ENCODE measurements around the gene TUBA4A. TPM values are rescaled to one million over a fixed set of nuclear protein-coding genes. Genes with fewer than 3 reads are reported as not detected.

The TUBA4A gene
- 9.1 and 9.8 TPM in 2 replicates for total RNA-seq (ENCODE audit: low replicate concordance)

GRCh38 chr2:219253753-219254589 lies at the start of gene TUBA4A:
Gene TUBA4A (minus strand): TSS chr2:219253918. CDS start chr2:219253858, 60 bp downstream.

GRCh38 chr2:219279151-219279915 lies 25.6 kb upstream of the TUBA4A start, which contains the start of gene DNAJB2:
Gene DNAJB2 (plus strand): TSS chr2:219279366. CDS start chr2:219279834, 468 bp downstream.

GRCh38 chr2:219252900-219253752 lies 592 bp downstream of the TUBA4A start, which contains the start of gene TUBA4B:
Gene TUBA4B (plus strand): TSS chr2:219253243. CDS start chr2:219253408, 165 bp downstream.

GRCh38 chr2:219245148-219245898 lies 8.4 kb downstream of the TUBA4A start, which contains the start of the genes GLB1L and STK16:
Gene GLB1L (minus strand): TSS chr2:219245444. CDS start chr2:219243573, 1,871 bp downstream.
Gene STK16 (plus strand): TSS chr2:219245479. CDS start chr2:219246000, 521 bp downstream.

GRCh38 chr2:219229305-219230058 lies 24.2 kb downstream of the TUBA4A start, which contains the start of the genes ANKZF1 and ATG9A:
Gene ANKZF1 (plus strand): TSS chr2:219229806. CDS start chr2:219230258, 452 bp downstream.
Gene ATG9A (minus strand): TSS chr2:219229636. CDS start chr2:219228024, 1,612 bp downstream.

GRCh38 chr2:219218732-219219701 lies 34.7 kb downstream of the TUBA4A start, which contains the start of gene ABCB6:
Gene ABCB6 (minus strand): TSS chr2:219218958. CDS start chr2:219218673, 285 bp downstream.

GRCh38 chr2:219206328-219207133 lies 47.2 kb downstream of the TUBA4A start, which contains the start of gene ZFAND2B:
Gene ZFAND2B (plus strand): TSS chr2:219206782. CDS start chr2:219206988, 206 bp downstream.

Other genes with a start within 250 kb of the TUBA4A start
- gene CFAP65, start 212.4 kb downstream of the TUBA4A start, total RNA-seq (ENCODE audit: low replicate concordance): not detected in 2 replicates
- under 0.01 TPM in 1 of 2 replicates, not detected in the other for gene IHH, start 193.0 kb downstream of the TUBA4A start, total RNA-seq (ENCODE audit: low replicate concordance)
- gene NHEJ1, start 93.1 kb downstream of the TUBA4A start, total RNA-seq (ENCODE audit: low replicate concordance): 10.3 and 20.4 TPM in 2 replicates
- gene SLC23A3, start 83.9 kb downstream of the TUBA4A start, total RNA-seq (ENCODE audit: low replicate concordance): 0.60 and 2.5 TPM in 2 replicates
- 19.5 and 32.3 TPM in 2 replicates for gene CNPPD1, start 77.0 kb downstream of the TUBA4A start, total RNA-seq (ENCODE audit: low replicate concordance)
- 41.6 and 71.7 TPM in 2 replicates for gene RETREG2, start 75.6 kb downstream of the TUBA4A start, total RNA-seq (ENCODE audit: low replicate concordance)
- gene ZFAND2B, start 47.1 kb downstream of the TUBA4A start, total RNA-seq (ENCODE audit: low replicate concordance): 23.9 and 30.9 TPM in 2 replicates
- gene ABCB6, start 35.0 kb downstream of the TUBA4A start, total RNA-seq (ENCODE audit: low replicate concordance): 25.9 and 98.6 TPM in 2 replicates
- gene ATG9A, start 24.3 kb downstream of the TUBA4A start, total RNA-seq (ENCODE audit: low replicate concordance): 35.6 and 39.5 TPM in 2 replicates
- gene ANKZF1, start 24.1 kb downstream of the TUBA4A start, total RNA-seq (ENCODE audit: low replicate concordance): 15.4 and 22.7 TPM in 2 replicates
- 8.4 and 13.8 TPM in 2 replicates for gene GLB1L, start 8.5 kb downstream of the TUBA4A start, total RNA-seq (ENCODE audit: low replicate concordance)
- 27.1 and 49.1 TPM in 2 replicates for gene STK16, start 8.4 kb downstream of the TUBA4A start, total RNA-seq (ENCODE audit: low replicate concordance)
- gene TUBA4B, start 675 bp downstream of the TUBA4A start, total RNA-seq (ENCODE audit: low replicate concordance): not detected in 2 replicates
- gene DNAJB2, start 25.4 kb upstream of the TUBA4A start, total RNA-seq (ENCODE audit: low replicate concordance): 39.9 and 125 TPM in 2 replicates
- gene PTPRN, start 55.5 kb upstream of the TUBA4A start, total RNA-seq (ENCODE audit: low replicate concordance): under 0.01 and 9.0 TPM in 2 replicates
- gene RESP18, start 78.8 kb upstream of the TUBA4A start, total RNA-seq (ENCODE audit: low replicate concordance): not detected in 2 replicates
- gene DNPEP, start 134.0 kb upstream of the TUBA4A start, total RNA-seq (ENCODE audit: low replicate concordance): 54.2 and 75.5 TPM in 2 replicates
- 0.15 and 11.8 TPM in 2 replicates for gene DES, start 164.5 kb upstream of the TUBA4A start, total RNA-seq (ENCODE audit: low replicate concordance)
- gene SPEG, start 180.9 kb upstream of the TUBA4A start, total RNA-seq (ENCODE audit: low replicate concordance): 9.1 and 9.4 TPM in 2 replicates
- gene GMPPA, start 245.0 kb upstream of the TUBA4A start, total RNA-seq (ENCODE audit: low replicate concordance): 67.1 and 102 TPM in 2 replicates